ENCODE data around the gene SARNP.
"Not testable (repeated sequence)": the region's sequence is repeated elsewhere in the genome, so short reads cannot be mapped to it uniquely, and the experiment has no call there.

The SARNP gene

DNA sequence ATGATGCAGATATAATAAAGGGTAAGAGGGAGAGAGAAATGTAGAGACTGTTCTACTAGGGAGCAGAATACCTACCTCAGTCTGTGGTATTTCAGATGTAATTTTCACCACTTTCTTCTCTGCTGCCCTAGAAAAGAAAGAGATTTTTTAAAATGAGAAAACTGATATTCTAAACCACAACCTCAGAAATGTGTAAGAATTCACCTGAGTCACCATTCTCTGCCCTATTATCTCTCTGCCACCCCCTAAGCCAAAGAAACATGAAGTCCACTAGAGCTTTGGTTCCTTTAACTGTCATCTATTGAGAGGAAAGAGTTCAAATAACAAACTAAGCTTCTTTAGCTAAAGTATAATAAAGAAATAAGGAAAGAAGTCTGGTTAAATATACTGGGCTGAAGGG, 21.6 kb downstream of the SARNP start:
- DNase-seq (ENCODE audit: low spot score): no peak

DNA sequence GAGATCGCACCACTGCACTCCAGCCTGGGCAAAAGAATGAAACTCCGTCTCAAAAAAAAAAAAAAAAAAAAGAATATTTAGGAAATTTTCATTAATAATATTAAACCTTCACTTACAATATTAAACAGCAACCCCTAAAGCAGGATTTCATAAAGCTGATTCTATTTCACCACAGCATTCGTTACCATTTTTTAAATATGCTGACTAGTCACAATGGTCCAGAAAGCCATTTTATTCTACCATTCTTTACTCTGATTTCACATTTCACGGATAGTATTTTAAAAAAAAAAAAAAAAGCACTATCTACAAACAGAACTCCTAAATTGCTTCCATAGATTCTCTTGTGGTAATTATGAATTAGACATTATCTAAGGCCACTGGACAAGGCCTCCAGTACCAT, 27.6 kb downstream of the SARNP start:
- no peak for DNase-seq (ENCODE audit: low spot score)

DNA sequence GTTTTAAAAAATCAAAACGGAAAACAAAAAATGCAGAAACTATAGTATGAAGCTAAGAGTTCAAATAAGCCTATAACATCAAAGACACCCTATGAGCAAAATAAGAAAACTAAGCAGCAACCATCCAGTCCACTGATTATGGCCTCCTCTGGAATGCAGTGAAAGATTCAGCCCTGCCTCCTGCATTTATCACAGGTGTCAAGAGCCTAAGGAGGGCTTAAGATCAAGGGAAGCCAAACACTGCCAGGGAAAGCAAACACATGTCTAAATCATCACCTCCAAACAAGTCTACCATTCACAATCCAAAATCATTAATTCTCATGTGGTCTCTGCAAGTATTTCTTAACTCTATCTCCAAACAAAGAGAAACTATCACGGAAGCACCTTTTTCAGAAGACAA, 28.4 kb downstream of the SARNP start:
- no peak for DNase-seq (ENCODE audit: low spot score)

DNA sequence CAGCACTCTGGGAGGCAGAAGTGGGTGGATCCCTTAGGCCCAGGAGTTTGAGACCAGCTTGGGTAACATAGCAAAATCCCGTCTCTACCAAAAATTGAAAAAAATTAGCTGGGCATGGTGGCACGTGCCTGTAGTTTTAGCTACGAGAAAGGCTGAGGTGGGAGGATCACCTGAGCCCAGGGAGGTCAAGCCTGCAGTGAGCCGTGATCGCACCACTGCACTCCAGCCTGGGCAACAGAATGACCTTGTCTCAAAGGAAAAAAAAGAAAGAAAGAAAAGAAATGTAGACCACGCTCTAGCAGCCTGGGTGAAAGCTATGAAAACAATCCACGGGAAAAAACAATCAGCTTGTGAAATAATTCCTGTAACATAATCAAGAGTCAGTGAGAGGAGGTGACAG, 29.0 kb downstream of the SARNP start:
- DNase-seq (ENCODE audit: low spot score): no peak

DNA sequence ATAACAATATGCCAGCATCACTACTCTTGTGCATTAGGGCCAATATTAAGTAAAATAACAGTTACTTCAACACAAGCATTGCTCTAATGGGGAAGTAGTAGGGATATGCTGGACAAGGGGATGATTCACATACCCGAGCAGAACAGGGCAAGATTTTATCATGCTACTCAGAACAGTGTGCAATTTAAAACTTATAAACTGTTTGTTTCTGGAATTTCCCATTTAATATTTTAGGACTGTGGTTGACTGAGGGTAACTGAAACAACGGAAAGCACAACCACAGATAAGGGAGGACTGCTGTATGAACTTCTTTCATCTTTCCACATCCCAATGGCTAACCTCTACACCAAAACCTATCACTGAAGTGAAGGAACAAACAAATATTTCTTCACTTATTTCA, 36.8 kb downstream of the SARNP start:
- no peak for DNase-seq (ENCODE audit: low spot score)

DNA sequence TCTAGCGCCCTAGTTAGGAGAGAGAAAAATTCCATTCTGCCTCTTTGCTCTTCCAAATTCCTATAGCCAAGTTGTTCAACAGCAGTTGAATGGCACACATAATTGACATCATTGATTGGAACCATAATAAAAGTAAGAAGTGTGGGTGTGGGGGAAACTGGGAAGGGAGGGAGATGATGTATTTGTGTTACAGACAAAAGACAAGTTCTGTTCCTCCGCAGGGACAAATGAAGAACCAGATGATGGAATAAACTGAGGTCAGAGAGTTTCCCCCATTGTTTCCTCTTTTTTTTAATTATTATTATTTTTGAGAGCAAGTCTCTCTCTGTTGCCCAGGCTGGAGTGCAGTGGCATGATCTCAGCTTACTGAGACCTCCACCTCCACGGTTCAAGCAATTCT, 39.7 kb downstream of the SARNP start:
- no peak for DNase-seq (ENCODE audit: low spot score)

DNA sequence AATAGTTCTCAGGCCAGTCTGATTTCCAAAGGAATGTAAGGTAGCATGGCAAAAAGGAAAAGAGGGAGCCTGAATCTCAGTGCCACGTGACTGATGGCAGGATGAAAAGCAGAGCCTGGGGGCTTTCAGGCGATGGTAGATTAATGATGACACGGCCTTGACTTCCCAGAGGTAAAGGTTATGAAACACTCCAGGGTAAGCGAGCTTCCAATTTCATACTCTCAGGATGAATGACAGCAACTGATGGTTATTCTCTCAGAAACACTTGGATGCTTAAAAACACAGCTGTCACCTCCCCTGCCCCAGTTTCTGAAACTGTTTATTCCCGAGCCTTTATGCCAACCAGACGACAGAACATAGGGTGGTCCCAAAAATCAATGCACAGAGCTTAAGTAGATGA, 45.8 kb downstream of the SARNP start:
- no peak for DNase-seq (ENCODE audit: low spot score)

DNA sequence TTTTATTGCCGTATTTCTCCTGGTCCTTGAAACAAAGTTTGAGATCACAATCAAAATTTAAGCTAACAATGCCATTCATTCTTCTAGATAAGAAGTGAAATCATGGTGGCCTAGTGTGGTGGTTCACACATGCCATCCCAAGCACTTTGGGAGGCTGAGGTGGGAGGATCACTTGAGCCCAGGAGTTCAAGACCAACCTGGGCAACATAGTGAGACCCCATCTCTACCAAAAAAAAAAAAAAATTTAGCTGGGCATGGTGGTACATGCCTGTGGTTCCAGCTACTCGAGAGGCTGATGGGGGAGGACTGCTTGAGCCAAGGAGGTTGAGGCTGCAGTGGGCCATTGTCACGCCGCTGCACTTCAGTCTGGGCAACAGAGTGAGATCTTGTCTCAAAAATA, 50.4 kb downstream of the SARNP start:
- DNase-seq (ENCODE audit: low spot score): no peak

DNA sequence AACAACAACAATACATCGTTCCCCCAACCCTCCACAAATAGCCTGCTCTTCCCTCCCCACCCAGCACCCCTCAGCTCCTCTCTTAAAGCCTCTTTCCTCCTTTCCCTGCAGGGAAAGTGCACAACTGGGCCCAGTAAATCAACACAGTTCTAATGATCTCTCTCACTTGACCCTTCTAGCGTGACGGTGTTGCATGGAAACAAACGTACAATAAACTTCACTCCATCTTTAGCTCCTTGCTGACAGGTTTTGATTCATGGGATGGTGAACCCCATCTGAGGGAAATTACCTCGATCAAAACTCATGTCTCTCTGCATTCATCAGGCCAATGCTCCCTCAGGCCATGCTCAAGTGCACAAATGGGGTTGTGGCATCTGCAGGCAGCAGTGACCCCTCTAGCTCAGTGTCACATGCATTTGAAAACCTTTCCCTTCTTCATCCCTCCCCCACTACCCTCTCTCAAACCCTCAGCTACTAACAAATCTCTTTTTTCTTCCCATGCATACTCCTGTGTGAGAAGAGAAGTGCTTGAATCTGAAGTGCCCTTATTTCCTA, 51.7 kb downstream of the SARNP start:
- no peak for DNase-seq (ENCODE audit: low spot score)

DNA sequence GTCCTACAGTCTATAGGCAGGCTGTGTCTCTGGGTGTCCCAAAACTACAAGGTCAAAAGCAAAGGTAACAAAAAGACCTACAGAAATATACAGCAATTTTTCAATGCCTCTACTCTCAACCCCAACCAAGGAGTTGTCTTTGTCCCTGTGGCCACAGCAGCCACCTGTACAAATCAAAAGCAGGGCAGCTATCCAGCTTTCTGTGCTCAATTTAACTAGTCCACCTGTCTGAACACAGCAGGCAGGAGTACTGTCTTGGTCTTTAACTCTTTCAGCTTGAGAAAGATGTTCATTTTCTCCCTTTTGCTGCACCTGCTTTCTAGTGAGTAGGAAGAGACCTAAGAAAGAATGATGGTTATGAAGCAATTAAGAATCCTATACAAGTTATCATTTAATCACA, 54.9 kb downstream of the SARNP start:
- DNase-seq (ENCODE audit: low spot score): no peak

DNA sequence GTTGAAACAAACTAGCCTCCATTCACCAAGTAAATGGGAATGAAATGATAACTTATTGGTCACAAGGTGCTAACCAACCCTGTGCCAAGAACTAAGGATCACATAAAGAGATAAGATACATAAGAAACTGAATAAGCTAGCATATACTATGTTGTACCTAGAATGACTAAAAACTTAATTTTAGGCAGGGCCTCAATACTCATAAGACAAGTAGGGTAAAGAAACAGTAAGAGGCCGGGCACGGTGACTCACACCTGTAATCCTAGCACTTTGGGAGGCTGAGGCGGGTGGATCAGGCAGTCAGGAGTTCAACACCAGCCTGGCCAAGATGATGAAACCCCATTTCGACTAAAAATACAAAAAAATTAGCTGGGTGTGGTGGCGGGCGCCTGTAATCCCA, 56.9 kb downstream of the SARNP start:
- no peak for DNase-seq (ENCODE audit: low spot score)

DNA sequence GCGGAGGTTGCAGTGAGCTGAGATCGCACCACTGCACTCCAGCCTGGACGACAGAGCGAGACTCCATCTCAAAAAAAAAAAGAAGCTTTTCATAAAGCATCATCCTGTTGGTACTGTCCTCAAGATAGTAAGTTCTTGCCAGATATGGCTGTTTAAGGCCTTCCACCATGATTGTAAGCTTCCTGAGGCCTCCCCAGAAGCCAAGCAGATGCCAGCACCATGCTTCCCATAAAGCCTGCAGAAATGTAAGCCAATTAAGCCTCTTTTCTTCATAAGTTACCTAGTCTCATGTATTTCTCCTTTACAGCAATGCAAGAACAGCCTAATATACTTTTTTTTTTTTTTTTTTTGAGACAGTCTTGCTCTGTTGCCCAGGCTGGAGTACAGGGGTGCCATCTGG, 58.9 kb downstream of the SARNP start:
- DNase-seq (ENCODE audit: low spot score): not testable (repeated sequence)

DNA sequence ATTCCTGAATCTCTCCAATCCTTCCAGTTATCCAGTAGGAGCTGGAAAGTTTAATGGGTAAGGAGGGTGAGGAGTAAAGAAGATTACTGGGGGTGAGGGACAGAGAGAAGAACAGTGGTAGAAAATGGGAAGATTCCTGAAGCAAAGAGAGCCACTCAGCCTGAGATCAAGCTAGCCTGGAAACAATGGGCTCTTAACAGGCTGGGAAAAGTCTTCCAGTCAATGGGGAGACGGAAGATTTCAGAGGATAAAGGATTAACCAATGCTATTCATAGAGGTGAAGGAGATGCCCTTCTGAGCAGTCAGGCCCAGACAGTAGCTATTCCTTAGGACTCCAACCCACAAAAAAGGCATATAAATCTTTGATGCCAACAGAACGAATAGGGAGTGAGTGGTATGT, 59.8 kb downstream of the SARNP start:
- DNase-seq (ENCODE audit: low spot score): no peak

DNA sequence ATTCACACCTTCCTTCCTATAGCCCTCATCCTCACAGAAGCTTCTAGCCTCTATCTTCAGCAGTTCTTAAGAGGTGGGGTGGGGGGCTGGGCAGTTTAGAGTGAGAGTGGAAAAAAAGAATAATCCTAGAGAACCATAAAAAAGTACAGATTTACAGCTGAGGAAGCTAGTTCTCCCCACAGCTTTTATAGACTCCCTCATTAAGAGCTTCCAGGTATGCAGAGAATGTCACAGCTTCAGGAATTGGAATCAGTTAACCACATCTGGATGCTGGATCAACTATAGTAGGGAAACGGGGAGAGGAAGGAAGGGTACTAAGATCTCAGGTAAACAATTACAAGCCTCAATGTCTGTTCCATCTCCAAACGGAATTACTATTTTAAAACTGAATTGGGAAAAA, 62.3 kb downstream of the SARNP start:
- DNase-seq (ENCODE audit: low spot score): no peak

DNA sequence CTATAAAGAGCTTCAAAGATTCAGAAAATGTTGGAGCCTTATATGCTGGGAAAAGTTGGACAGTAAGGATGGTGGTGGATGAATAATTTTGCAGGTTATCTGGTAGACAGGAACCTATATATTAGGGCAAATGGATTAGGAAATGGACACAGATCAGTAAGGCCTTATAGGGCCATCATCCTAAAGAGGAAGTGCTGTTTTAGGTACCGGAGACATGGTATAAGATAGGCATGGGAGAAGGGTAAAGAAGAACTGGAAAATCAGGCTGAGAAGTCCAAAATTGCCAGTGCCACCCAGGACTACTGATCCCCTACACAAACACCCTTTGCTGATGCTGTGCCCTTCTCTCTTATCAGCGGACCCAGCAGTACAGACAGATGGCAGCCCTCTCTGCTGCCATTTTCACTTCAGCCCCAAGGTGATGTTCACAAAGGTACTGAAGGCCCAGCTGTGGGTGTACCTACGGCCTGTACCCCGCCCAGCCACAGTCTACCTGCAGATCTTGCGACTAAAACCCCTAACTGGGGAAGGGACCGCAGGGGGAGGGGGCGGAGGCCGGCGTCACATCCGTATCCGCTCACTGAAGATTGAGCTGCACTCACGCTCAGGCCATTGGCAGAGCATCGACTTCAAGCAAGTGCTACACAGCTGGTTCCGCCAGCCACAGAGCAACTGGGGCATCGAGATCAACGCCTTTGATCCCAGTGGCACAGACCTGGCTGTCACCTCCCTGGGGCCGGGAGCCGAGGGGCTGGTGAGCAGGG, 69.1 kb downstream of the SARNP start:
- no peak for DNase-seq (ENCODE audit: low spot score)

DNA sequence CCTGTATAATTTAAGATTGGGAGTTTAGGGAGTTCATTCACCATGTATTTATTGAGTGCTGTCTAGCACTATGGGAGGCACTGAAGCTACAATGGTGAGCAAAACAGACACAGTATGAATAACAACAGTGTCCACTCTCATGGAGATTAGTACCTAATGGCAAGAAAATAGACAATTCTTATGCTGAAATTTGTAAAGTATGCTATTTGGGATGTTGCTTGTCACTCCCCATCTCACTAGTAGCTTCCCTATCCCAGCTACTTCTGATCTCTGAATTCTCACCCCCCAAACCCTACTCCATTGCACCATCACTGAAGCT, 70.7 kb downstream of the SARNP start:
- no peak for DNase-seq (ENCODE audit: low spot score)

DNA sequence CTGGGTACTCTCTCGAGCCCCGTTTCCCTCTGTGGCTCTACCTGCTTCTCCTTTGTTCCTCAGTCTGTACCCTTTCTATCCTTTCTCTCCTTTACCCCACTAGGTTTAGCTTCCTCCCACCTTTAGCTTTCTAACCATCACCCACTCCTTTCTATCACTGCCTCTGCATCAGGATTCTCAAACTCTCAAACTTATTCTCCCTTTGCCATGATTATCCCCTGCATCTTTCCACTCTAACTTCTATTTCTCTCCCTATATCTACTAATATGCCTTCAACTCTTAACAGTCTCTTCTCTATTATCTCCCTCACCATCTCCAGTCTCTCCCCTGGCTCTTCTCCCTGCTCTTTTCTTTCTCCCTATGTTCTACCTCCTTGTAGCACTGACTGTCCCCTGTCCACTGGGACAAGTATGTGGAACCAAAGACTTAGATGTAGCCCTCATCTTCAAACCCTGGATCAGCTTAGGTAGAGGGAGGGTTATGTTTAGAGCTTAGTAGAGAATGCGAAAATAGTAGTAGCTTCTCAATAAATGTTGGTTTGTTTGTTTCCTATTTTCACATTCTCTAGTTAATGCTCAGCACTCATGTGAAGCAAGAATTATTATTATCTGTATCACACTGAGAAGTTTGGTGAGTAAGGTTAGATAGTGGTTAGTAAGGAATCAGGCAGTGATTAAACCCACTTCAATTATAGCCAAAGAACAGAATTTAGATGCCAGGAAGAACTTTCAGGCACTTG, 71.2 kb downstream of the SARNP start:
- DNase-seq (ENCODE audit: low spot score): no peak

DNA sequence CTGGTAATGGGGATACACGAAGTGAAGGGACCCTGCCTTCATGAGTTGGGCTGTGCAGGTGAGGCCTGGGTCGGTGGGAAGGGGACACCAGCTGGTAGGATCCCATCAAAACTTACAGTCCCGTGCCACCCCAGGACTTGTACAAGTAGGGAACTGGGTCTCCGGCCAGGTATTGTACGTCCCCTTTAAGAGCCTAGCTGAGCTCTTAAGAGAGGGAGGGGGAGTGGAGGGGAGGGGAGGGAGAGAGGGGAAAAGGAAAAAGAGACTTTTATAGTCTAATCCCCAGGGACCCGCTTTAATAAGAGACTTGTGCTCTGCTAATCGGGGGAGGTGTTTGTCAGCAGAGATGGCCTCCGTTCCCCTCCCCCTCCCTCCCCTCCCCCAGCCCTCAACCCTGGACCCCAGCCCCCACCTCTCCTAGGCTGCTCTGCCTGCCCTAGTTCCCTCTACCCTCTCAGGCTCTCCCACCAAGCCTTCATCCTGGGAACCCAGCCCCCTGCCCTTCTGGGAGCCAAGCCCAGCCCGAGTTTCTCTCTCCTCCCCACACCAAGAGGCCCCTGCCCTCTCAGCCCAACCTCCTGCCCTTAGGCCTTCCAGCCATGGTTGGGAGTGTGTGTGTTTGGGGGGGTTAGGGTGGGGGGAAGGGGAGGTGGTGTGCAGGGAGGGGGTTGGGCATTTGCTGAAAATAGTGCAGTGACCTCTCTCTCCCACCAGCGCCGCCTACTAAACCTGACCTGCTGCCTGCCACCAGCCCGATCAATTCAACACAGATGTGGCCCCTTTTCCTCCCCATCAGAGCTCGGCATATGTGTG, 72.0 kb downstream of the SARNP start:
- DNase-seq (ENCODE audit: low spot score): no peak

DNA sequence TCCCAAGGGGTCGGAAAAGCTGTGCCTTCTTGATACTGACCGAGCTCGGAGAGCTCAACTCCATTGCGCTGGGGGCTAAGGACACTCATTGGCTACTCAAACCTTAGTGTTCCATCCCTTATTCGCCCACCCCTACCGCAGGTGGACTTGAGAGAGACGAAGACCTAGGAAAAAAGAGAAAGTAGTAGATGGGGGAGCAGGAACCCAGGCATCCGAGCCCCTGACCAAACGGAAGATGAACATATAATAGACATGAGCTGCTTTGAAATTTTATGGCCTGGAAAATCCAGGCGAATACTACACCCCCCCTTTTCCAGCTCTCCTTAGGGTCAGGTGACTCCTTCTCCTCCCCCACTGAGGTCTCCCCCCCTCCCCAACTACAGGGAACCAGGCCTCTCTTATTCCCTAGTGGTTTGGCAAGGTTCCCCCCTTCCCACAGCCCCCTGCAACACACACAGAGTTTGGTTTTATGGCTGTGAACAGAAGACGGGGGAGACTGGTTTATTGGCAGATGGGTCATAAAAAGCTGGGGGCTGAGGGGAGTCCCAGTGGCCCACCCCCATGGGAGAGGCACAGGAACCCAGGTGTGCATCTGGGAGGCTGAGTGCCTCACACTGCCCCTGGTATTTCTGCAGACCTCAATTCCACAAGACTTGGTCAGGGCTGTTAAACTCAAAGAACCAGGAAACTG, 73.0 kb downstream of the SARNP start:
- no peak for DNase-seq (ENCODE audit: low spot score)

DNA sequence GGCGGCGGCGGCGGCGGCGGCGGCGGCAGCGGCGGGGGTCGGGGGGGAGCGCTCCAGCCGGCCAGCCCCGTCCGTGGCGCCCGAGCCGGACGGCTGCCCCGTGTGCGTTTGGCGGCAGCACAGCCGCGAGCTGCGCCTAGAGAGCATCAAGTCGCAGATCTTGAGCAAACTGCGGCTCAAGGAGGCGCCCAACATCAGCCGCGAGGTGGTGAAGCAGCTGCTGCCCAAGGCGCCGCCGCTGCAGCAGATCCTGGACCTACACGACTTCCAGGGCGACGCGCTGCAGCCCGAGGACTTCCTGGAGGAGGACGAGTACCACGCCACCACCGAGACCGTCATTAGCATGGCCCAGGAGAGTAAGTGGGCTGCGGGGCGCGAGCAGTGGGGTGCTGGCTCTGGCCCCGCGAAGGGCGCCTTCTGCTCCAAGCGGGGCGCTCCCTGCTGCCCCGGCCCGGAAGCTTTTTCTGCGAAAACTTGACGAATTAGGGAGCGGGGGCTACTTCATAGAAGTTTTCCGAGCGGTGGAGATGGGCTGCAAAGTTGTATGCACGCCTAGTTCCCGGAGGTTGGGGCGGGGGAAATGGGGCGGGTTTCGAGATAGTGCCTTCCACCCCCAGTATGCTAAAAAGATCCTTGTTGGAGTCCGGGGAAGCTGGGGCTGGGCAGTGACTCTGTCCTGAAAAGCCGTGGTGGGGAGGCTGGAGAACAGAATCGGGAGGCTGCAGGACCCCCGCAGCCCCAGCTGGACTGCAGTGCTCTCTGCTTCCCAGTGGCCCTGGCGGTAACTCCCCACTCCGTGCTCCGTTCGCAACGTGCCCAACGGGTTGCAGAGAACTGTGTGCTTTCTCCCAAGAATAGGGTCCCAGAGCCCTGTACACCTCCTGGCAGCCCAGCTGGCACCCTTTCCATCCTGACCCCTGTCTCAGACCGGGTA, 73.9 kb downstream of the SARNP start:
- peak; percentile 56 for DNase-seq (ENCODE audit: low spot score)
